HG03521 (cell line): ENCODE data around the gene TEX55.
"Not testable (repeated sequence)": the region's sequence is repeated elsewhere in the genome, so short reads cannot be mapped to it uniquely, and the experiment has no call there.

Experiments
- ATAC-seq: cut with Tn5 transposase; IDR thresholded peaks from one replicate; pipeline ENCODE4 v1.9.1; 2021; ENCODE audit warnings: mild to moderate bottlenecking, moderate library complexity; ENCODE audit not compliant: unreplicated experiment

The TEX55 gene

DNA sequence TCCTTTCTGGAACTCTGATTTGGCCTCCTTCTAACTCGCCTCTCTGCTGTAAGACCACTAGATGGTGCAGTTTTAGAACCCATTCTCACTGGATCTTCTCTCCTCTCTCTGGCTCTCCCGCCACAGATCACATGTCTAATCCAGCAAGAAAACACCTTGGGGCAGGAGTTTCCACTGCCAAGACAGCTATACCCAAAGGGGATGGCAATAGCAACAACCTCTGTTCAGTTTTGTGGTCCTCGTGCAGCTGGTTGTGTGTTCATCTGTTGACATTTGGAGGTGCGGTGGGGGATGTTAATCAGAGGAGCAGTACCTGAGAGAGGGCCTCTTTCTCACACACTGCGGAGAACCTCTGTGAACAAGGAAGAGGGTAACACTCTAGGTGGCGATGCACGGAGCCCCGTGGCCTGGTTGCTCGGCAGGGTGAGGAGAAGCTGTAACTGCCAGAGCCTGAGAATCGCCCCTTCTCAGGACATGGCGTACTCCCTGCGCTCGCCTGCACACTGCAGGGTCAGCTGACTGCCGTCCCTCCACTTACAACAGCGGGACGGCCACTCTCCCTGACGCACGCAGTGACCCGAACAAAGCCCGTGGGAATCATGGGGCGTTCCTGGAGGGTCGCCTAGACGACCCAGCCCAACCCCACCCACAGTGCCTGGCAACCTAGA, at the start of gene TEX55:
TSS of gene TEX55 (plus strand) at position 666 of the 668 bp plus-strand sequence. CDS start 25 bp downstream, outside the sequence.
- no peak for ATAC-seq

DNA sequence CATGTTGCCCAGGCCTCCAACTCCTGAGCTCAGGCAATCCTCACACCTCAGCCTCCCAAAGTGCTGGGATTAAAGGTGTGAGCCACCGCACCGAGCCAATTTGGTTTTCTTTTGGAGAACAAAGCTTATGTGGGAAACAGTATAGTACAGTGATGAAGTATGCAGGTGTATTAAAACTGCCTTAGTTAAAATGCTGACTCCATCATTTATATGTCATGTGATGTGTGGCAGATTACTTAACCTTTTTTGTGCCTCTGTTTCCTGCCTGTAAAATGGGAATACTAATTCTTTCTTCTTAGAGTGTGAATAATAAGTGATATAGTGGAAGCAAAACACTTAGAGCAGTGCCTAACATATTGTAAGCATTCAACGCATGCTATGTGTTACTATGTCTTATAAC, 48.0 kb upstream of the TEX55 start:
- no peak for ATAC-seq

DNA sequence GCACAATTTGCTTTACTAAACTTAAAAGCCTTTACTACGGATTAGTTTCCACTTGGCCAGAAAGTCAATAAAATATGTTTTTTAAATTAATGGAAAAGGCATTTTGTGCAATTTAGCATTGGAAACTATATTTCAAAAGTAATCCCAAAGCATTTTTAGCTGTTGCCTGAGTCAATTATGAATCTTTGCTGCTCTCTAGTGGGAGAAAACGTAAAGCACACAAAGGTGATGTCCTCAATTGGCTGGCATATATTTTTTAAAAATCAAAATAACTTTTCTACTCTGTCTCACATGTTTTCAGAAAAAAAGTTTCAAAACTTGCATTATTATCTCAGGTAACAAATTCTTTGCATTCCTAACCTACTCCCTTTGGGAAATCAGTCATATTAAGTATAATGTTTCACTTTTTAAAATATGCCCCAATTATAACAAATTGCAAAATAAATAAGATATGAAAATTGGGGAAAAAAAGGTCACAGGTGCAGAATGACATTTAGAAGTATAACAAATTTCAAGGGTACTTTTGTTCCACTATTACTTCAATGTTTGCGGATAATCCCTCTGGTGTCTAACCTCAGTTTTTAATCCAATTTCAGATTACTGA, 47.2 kb upstream of the TEX55 start:
- no peak for ATAC-seq

DNA sequence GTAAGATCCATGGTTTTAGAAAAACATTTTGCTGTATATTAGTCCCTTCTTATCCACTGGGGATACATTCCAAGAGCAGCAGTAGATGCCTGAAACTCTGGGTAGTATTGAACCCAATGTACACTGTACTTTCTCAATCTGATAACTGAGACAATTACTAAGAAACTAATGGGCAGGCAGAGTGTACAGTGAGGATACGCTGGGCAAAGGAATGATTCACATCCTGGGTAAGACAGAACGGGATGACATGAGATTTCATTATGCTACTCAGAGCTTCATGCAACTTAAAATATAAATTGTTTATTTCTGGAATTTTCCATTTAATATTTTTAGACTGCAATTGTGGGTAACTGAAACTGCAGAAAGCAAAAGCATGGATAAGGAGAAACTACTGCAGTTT, 46.2 kb upstream of the TEX55 start:
- no peak for ATAC-seq

DNA sequence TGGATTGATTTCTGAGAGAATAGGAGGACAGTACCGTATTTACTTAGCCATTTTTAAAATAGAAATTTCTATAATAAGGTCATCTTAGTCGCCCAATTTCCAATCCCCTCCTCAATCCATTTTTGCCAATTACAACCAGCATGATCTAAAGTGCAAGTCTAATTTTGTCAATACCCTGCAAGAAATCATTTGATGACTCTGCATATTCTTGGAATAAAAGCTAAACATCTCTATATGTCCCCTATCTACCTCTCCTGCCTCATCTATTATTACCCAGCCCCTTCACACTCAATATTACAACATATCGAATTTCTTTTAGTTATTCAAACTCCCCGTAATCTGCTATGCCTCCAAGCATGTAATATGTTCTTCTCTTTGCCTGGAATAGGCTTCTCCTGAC, 41.9 kb upstream of the TEX55 start:
- no peak for ATAC-seq

DNA sequence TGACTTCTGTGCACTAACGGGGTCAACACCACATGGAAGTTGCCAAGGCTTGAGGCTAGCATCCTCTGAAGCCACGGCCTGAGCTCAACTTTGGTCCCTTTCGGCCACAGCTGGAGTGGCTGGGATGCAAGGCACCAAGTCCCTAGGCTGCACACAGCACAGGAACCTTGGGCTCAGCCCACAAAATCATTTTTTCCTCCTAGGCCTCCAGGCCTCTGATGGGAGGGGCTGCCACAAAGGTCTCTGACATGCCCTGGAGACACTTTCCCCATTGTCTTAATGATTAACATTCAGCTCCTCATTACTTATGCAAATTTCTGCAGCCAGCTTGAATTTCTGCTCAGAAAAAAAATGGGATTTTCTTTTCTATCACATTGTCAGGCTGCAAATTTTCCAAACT, 27.6 kb upstream of the TEX55 start:
- ATAC-seq: not testable (repeated sequence)

DNA sequence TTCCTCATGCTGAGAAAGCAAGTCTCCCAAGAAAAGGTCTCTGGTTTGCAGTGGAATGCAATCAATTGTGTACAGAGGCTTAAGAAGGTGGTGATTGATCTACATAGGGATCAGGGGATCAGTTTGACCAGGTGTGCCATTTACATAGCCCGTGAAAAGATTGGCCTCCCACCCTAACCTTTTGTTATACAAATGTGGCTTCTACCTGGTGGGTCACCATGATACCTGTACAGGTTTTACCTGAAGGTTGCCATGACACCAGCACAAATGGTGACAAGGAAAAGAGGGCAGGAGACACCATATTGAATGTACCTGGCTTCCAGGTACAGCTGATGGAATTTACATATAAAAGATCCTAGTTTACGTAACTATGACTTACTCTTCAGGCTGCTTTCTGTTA, 25.5 kb upstream of the TEX55 start:
- ATAC-seq: no peak

DNA sequence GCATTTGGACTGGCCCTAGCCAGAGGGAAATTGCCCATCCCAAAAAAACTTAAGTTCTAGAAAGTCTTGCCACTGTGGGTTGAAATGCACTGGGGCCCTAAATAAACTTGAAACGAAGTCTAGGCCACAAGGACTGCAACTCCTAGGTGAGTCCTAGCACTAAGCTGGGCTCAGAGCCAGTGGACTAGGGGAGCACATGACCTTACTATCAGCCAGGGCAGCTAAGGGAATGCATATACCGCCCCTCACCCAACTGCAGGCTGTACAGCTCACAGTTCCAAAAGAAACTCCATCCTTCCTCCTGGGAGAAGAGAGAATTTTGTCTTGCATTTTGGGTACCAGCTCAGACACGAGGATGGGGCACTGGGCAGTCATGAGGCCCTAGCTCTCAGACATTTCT, 23.6 kb upstream of the TEX55 start:
- no peak for ATAC-seq

DNA sequence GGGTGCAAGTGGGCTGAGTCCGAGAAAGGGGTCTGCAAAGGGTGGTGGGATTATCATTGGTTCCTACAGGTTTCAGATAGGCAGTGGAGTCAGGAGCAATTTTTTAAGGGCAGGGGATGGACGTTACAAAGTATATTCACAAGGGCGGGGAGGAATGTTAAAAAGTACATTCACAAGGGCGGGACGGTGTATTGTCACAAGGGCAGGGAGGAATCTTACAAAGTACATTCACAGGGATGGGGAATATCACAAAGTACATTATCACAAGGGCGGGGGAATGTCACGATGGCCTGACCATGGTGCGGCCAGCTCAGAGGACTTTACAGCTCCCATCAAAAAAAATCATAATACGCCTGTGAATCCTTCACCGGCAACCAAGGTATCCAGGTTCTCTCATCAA, 20.6 kb upstream of the TEX55 start:
- ATAC-seq: no peak

DNA sequence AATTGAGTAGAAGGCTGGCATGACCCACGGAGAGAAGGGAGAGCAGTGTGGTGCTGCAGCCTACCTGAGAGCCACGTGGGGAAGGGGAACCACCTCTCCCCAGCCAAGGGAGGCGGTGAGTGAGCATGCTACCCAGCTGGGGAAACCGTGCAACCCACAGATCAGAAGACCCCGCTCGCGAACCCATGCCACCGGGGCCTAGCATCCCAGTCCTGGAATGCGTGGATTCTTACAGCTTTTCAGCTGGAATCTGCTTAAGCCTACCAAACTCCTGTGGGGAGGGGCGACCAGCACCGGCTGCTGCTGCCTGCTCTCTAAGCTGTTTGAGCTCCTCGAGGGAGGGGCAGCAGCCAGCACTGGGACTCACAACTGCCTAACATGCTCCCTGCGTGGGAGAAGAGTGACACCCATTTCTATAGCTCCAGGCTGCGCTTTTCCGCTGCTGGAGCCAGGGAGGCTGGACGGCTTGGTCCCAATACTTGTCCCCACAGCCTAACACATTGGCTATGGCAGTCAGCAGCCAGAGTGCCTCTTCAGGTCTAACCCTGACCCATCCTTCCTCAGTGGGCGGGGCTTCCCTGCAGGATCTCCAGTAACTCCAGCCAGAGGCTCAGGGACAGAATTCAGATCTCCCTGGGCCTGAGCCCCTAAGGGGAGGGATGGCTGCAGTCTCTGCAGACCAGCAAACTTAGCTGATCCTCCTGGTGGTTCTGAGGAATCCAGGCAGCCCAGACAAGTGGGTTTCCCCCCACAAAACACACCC, 20.0 kb upstream of the TEX55 start:
- no peak for ATAC-seq

DNA sequence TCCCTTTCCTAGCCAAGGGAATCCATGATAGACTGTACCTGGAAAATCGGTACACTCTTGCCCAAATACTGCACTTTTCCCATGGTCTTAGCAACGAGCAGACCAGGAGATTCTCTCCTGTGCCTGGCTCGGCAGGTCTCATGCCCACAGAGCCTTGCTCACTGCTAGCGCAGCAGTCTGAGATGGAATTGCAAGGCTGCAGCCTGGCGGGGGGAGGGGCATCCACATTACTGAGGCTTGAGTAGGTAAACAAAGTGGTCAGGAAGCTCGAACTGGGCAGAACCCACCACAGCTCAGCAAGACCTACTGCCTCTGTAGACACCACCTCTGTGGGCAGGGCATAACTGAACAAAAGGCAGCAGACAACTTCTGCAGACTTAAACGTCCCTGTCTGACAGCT, 15.7 kb upstream of the TEX55 start:
- ATAC-seq: not testable (repeated sequence)

DNA sequence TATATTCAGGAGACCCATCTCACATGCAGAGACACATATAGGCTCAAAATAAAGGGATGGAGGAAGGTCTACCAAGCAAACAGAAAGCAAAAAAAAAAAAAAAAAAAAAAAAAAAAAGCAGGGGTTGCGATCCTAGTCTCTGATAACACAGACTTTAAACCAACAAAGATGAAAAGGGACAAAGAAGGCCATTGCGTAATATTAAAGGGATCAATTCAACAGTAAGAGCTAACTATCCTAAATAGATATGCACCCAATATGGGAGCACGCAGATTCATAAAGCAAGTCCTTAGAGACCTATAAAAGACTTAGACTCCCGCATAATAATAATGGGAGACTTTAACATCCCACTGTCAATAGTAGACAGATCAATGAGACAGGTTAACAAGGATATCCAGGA, 13.7 kb upstream of the TEX55 start:
- ATAC-seq: not testable (repeated sequence)

DNA sequence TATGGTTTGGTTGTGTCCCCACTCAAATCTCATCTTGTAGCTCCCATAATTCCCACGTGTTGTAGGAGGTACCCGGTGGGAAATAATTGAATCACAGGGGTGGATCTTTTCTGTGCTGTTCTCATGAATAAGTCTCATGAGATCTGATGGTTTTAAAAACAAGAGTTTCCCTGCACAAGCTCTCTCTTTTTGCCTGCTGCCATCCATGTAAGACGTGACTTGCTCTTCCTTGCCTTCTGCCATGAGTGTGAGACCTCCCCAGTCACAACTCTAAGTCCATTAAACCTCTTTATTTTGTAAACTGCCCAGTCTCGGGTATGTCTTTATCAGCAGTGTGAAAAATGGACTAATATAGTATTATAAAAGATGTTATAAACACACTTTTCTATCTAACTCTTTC, 6.6 kb upstream of the TEX55 start:
- not testable (repeated sequence) for ATAC-seq

DNA sequence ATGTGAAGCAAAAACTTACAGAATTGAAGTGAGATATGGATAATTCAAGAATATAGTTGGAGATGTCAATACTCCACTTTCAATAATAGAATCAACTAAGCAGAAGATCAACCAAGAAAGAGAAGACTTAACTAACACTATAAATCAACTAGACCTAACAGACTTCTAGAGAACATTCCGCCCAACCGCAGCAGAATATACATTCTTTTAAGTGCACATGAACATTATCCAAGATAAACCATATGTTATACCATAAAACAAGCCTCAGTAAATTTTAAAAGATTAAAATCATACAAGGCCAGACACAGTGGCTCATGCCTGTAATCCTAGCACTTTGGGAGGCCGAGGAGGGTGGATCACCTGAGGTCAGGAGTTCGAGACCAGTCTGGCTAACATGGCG, 5.5 kb upstream of the TEX55 start:
- no peak for ATAC-seq

DNA sequence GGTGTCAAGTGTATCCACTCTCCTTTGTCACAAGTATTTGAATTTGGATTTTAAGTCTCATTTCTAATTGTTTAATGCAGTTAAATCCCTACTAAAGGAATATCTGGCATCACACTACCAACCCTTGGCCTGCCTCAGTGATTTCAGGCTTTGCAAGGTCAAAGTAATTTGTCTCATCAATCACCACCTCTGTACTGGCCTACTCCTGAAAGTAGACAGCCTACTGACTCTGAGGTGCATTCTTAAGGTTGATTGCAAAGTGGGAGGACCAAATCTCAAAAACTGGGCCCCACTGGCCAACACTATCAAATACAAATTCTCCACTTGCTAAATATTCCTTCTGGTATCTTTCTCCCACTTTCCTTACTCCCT, 851 bp upstream of the TEX55 start:
- no peak for ATAC-seq

DNA sequence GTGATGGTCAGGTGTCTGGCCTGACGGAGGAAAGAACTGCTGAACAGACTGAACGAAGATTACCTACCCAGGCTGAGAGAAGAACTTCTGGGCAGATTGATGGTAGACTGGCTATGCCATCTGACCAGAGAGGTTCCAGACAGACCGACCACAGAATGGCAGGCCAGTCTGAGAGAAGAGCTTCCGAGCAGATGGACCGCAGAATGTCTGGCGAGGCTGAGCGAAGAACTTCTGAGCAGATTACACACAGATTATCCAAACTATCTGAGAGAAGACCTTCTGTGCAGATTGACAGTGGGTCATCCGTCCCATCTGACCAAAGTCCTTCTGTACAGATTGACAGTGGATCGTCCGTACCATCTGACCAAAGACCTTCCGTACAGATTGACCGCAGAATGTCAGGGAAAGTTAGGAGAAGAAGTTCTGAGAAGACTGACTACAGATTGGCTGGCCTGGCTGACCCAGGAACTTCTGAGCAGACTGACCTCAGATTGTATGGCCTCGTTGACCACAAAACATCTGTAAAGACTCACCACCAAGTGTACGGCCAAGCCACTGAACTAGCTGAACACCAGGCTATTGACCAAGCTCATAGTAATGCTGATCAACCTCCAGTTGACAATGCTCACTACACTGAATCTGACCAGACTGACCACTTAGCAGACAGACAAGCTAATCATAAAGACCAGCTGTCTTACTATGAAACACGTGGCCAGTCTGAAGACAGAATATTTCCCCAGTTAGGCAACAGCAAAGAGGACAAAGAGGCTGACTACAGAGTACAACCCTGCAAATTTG, 812 bp downstream of the TEX55 start:
- no peak for ATAC-seq

DNA sequence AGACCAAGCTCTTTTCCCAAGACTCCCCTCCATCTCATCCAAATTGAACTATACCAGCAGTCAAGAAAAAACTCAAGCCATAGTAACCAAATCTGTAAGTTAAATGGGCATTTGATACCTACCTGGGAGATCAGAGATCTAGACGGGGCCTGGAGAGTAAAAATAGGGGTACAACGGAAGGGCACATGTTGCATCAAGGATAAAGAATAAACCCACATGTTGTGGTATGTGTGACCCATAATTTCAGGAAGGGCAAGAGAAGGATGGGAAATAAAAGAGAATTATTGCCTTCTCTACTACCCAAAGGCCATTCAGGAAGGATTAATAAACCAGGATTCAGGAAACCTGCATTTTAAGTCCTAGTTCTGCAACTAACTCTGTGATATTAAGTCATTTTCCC, 1.5 kb downstream of the TEX55 start:
- no peak for ATAC-seq

DNA sequence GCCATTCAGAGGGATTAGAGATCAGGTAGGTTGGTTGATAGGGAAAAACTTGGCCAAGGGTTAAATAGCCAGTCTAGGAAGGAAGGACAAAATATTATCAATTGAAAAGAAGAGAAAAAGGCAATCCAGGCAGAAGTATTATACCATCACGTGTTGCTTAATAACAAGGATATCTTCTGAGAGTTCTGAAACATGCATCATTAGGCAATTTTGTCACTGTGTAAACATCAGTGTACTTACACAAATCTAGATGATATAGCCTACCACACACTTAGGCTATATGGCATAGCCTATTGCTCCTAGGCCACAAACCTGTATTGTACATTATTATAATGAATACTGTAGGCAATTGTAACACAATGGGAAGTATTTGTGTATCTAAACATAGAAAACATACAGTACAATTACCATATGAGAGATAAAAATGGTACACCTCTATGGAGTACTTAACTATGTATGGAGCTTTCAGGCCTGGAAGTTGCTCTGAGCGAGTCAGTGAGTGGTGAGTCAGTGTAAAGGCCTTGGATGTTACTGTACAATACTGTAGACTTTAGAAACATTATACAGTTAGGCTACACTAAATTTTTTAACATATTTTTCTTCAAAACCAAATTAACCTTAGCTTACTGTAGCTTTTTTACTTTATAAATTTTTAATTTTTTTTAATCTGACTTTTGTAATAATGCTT, 2.7 kb downstream of the TEX55 start:
- no peak for ATAC-seq

DNA sequence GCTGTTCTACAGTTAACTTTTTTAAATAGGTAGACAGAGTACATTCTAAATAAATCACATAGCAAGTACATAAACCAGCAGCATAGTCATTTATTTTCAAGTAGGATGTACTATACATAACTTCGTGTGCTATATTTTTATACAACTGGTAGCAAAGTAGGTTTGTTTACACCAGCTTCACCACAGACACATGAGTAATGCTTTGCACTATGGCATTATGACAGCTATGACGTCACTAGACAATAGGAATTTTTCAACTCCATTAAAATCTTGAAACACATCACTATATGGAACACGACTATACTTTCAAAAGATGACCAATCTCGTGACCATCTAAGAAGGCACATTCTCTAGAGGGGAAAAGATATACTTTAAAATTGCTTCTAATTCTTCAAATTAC, 3.5 kb downstream of the TEX55 start:
- ATAC-seq: no peak

DNA sequence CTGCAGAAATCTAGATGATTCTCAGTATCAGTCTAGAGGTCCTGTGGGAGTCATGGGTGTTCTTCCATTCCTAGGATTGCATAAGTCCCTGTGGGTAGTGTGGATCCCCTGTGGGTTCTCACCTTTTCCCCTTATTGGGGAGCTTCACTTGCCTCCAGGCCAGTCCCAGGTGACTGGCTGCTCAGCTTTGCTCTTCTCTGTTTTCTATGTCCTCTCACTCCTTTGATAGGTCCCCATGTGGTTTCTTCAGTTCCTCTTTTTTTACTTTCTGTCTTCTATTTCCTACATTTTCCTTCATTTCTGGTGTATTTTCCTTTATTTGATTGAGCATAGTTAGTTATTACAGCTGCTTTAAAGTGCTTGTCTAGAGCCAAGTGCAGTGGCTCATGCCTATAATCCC, 10.9 kb downstream of the TEX55 start:
- no peak for ATAC-seq

DNA sequence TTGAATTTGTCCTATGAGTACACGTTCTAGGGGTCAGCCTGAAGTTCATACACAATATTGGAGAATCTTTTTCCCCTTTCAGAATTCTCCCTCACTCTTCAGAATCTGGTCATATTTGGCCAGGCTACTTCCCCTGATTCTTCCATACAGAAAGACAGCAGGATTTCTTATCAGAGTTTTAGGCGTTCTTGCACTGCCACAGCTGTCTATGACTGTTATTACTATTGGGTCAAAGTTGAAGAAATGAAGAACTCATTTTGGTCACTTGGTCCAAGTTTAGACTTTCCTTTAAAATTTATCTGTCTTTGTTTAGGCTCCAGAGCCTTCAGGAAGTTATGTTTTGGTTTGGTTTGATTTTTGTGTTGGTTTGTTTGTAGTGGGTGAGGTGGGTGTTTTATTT, 12.0 kb downstream of the TEX55 start:
- ATAC-seq: no peak
